ENCODE data around the gene DAAM1.

DAAM1 gene

GRCh38 chr14:59344016-59344415 is 155.5 kb downstream of the DAAM1 start:
- no peak for DNase-seq

- no peak for DNase-seq
These were observed 156.4 kb downstream of the DAAM1 start for GRCh38 chr14:59344691-59345455.

GRCh38 chr14:59346329-59346728 is 157.9 kb downstream of the DAAM1 start:
- DNase-seq = no peak

GRCh38 chr14:59346796-59347510 is 158.5 kb downstream of the DAAM1 start:
- DNase-seq = no peak

GRCh38 chr14:59347511-59347900 is 159.0 kb downstream of the DAAM1 start:
- no peak for DNase-seq

- no peak for DNase-seq
These were observed 159.4 kb downstream of the DAAM1 start for GRCh38 chr14:59347915-59348314.

GRCh38 chr14:59349258-59349701 is 160.8 kb downstream of the DAAM1 start:
- DNase-seq = no peak

- no peak for DNase-seq
These were observed 164.5 kb downstream of the DAAM1 start for GRCh38 chr14:59352961-59353360.

GRCh38 chr14:59354666-59355065 is 166.2 kb downstream of the DAAM1 start:
- DNase-seq = no peak

GRCh38 chr14:59355091-59355490 is 166.6 kb downstream of the DAAM1 start:
- no peak for DNase-seq

- no peak for DNase-seq
These were observed 167.8 kb downstream of the DAAM1 start for GRCh38 chr14:59356312-59356711.

GRCh38 chr14:59356767-59357166 is 168.3 kb downstream of the DAAM1 start:
- DNase-seq = no peak

- DNase-seq = no peak
These were observed 169.6 kb downstream of the DAAM1 start for GRCh38 chr14:59358102-59358501.

GRCh38 chr14:59358784-59359183 is 170.3 kb downstream of the DAAM1 start:
- no peak for DNase-seq

GRCh38 chr14:59359431-59360124 is 171.1 kb downstream of the DAAM1 start:
- no peak for DNase-seq

GRCh38 chr14:59360233-59360632 is 171.8 kb downstream of the DAAM1 start:
- no peak for DNase-seq

- no peak for DNase-seq
These were observed 172.7 kb downstream of the DAAM1 start for GRCh38 chr14:59360923-59361794.

- no peak for DNase-seq
These were observed 174.0 kb downstream of the DAAM1 start for GRCh38 chr14:59362513-59362912.

GRCh38 chr14:59363531-59364226 is 175.2 kb downstream of the DAAM1 start:
- DNase-seq = no peak

GRCh38 chr14:59370158-59370742 is 181.8 kb downstream of the DAAM1 start:
- no peak for DNase-seq

- no peak for DNase-seq
These were observed 183.3 kb downstream of the DAAM1 start for GRCh38 chr14:59371771-59372170.

GRCh38 chr14:59374048-59374447 is 185.6 kb downstream of the DAAM1 start:
- DNase-seq = no peak

All from effector CD4-positive, alpha-beta T cell (primary cell).